Fibroblast of gingiva (primary cell): ENCODE measurements around the gene FAM171A2.
"Not testable (repeated sequence)": the region's sequence is repeated elsewhere in the genome, so short reads cannot be mapped to it uniquely, and the experiment has no call there.

Experiments used
- DNase-seq: peaks from one replicate; pipeline ENCODE4 v3.0.0-alpha.2; 2011; ENCODE audit warnings: low read depth

The FAM171A2 gene

GRCh38 chr17:44383363-44383762, 19.7 kb upstream of the FAM171A2 start:
- no peak for DNase-seq

- DNase-seq = no peak
These were observed 19.3 kb upstream of the FAM171A2 start for GRCh38 chr17:44382917-44383316.

- no peak for DNase-seq
These were observed 18.2 kb upstream of the FAM171A2 start for GRCh38 chr17:44381810-44382305.

DNA sequence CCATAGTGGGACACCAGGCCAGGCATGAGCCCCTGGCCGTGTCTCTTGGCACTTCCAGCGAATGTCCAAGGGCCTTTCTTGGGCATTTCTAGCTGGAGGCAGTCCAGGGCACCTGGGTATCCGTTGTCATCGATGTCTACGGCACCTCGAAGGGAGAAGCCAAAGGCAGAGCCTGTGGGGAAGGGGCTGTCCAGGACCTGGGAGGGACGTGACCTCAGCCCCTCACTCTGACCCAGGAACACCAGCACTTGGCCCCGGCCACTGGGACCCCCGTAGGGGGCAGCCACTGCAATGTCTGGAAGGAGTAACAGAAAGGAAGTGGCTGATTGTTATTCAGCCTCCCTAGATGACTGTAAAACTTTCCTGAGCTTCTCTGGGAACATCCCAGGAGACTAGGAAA, 17.1 kb upstream of the FAM171A2 start:
- DNase-seq = no peak

GRCh38 chr17:44379887-44380286, 16.2 kb upstream of the FAM171A2 start:
- no peak for DNase-seq

DNA sequence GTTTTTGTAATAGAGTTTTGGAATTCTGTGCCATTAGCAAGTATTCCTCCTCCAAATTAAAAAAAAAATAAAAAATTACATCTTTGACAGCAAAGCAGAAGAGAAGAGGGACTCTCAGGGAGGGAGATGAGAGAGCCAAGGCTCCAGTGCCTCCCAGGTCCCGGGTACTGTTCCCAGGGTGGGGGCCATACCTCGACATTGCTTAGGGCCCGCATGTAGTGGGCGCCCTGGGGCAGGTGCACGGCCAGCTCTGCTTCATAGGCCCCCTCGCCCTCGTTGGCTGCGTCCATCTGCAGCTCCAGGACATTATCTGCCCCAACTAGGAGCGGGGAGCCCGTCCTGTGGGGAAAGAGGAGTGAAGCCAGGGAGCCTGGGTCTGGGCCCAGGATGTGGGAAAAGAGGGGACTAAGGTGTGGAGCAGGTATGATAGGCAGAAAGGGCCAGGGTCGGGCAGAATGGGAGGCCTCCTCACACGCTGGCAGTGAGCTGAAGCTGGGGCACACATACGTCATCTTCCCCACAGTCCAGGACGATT, 14.6 kb upstream of the FAM171A2 start:
- DNase-seq = no peak

- DNase-seq = no peak
These were observed 13.1 kb upstream of the FAM171A2 start for GRCh38 chr17:44376779-44377178.

DNA sequence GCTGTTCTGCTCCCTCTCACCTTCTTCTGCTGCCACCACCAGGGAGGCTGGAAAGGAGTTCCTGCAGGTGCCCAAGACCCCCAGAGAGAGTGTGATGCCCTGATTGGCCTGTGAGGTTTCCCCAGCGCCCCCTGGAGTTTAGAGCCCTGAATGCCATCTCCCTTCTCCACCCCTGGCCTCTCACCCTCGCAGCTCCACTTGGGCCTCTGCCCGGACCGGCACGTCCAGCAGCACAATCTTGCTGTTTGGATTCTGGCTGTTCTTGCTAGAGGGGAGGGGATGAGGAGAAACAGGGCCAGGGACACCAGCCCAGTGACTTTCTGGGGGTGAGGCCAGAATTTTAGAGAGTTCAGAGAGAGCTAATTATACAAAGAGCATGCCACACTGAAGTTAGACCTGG, 12.5 kb upstream of the FAM171A2 start:
- DNase-seq = no peak

- DNase-seq = no peak
These were observed 11.8 kb upstream of the FAM171A2 start for GRCh38 chr17:44375196-44376017.

GRCh38 chr17:44374306-44375195, 10.9 kb upstream of the FAM171A2 start:
- DNase-seq = no peak

DNA sequence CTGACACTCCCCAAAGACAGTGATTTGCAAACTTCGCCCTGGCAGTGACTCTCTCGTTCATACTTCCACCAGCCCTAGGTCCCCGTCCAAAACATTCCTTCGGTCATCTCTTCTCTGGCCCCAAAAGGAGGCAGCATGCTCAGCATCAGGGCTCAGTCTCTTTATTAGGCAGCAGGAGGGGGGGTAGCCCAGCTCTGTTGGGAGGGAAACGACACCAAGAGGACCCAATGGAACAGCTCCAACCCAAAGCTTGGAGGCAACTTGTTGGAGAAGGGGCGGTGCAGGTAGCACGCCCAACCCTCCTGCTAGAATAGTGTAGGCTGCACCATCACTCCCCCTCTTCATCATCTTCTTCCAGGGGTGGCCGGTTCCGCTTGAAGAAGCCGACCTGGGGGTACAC, 8.4 kb upstream of the FAM171A2 start:
- no peak for DNase-seq

GRCh38 chr17:44369414-44370023, 5.9 kb upstream of the FAM171A2 start:
- DNase-seq = not testable (repeated sequence)

DNA sequence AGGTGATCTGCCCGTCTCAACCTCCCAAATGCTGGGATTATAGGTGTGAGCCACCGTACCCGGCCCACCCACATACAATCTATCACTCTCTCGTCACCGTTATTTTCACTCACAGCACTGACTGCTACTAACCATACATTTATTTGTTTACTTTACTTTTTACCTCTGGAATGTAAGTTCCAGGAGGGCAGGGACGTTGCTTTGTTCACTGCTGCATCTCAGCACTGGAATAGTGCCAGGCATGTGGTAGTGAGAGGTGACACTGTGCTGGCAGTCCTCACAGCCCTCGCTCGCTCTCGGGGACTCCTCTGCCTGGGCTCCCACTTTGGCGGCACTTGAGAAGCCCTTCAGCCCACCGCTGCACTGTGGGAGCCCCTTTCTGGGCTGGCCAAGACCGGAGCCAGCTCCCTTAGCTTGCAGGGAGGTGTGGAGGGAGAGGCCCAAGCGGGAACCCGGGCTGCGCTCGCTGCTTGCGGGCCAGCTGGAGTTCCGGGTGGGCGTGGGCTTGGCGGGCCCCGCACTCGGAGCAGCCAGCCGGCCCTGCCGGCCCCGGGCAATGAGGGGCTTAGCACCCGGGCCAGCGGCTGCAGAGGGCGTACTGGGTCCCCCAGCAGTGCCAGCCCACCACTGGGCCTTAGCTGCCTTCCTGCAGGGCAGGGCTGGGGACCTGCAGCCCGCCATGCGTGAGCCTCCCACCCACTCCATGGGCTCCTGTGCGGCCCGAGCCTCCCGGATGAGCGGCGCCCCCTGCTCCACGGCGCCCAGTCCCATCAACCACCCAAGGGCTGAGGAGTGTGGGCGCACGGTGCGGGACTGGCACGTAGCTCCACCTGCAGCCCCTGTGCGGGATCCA, 5.0 kb upstream of the FAM171A2 start:
- DNase-seq = not testable (repeated sequence)

DNA sequence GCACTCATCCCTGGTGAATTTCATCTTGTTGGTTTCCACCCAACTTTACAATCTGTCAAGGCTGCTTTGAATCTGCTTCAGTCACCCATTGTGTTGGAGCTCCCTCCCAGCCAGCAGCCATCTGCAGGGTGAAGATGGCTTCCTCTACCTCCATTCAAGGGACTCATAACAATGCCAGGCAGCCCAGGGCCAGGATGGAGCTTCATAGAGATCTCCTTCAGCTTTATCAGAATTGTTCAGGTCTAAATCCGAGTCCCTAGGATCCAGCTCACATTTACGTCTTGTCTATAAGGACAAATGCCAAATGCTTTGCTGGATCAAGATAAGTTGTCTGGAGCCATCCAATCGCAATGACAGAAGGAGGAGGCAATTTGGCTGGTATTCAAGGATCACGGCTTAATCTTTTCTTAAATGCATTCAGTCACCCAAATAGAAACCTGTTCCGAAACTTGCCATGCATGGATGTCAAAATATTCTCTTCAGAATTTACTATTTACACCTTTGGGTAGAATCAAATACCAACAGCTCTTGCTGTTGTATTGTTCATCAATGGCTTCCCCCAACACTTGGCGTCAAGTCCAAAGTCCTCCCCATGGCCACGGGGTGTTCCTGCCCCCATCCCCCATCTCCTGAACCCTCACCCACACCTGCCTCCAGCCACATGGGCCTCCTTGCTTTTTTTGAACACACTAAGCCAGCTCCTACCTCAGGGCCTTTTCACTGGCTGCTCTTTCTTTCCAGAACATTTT, 3.8 kb upstream of the FAM171A2 start:
- no peak for DNase-seq

GRCh38 chr17:44365051-44365450, 1.4 kb upstream of the FAM171A2 start:
- not testable (repeated sequence) for DNase-seq

- DNase-seq = no peak
These were observed 572 bp downstream of the FAM171A2 start for GRCh38 chr17:44362949-44363612.

DNA sequence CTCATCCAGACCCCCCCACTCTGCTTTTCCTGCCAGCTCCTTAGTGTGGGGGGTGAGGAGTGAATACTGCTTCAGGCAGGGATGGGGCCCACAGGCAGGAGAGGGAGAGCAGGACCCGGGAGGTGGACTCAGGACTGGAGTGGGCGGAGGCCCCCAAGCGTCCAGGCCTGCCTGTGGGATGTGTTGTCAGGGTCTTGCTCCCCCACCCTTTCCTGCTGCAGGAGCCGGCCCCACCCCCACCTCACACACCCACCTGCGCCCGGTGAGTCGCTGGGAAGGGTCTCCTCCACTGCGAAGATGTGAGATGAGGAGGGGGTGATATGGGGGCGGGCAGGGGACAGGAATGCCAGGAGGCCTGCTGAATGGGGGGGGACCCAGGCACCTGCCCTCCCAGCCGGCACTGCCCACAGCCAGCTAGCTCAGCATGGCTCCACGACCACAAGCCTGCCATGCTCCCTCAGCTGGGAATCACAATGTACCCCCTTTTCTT, 1.1 kb downstream of the FAM171A2 start:
- DNase-seq = no peak

GRCh38 chr17:44361292-44362260, 2.1 kb downstream of the FAM171A2 start:
- no peak for DNase-seq

DNA sequence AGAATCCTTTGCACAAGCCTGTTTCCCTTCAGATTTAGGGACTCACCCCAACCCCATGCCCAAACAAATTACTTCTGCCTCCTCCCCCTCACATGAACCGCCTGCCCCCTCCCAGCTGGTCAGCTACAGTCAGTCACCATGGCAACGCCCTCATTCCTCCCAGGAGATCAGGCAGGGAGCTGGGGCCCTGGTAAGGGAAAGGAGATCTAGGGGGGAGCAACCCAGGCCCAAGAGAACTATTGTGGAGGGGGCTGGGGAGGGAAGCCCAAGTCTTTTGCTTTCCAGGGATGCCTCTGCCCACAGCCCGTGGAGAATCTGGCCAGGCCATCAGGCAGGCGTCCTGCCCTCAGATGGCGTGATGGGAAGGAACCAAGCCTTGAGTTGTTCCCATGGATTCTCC, 2.8 kb downstream of the FAM171A2 start:
- DNase-seq = no peak
